ENCODE data around the gene SERINC3. TPM values are rescaled to one million over a fixed set of nuclear protein-coding genes. Genes with fewer than 3 reads are reported as not detected.

Gene SERINC3
- total and polyA plus RNA-seq, 2 of the 13 experiments (the other 11 are each of a cell fraction or from before 2014, with no cell fraction given): 82.0 to 226 TPM

DNA sequence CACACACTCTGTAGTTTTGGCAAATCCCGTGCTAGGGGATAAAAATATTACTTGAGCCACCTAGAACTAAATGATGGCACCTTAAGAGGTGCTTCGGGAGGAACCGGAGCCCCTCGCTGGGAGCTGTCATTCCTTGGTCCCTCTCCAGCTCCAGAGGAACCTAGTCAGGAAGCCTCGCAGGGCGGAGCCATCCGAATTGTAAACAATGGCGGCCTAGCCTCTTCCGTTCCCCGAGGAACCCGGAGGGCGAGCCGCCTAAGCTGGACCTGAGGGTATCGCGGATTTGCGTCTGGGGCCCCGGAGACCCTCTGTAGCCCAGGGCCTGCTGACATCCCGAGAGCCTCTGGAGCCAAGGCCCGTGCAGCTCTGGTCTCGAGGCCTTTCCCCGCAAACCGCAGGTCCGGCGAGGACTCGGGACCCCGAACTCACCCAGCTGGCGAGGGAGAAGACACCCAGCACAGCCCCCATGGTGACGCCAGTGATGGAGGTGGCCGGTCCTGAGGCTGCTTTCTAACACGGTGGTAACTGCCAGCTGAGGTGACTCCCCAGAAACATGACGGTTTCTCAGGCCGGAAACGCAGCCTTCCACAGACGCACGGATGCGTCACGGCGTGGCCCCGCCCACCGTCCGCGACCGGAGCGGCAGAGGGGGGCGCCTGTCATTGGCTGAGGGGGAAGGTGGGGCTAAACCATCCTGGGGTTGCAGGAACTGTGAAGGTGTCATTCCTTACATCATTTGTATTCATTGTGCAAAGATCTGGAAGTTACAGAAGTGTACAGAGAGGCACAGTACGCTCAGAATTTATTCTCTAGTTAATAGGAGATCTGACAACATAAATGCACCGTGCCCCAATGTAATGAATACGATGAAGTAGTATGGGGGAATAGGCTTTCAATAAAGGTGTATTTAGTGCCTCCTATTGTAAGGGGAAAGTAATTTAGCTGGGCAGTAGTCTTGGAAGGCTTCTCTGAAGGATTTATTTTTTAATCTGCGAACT is at the start of gene SERINC3 (continued):
- TF ChIP-seq, protein P1, sequence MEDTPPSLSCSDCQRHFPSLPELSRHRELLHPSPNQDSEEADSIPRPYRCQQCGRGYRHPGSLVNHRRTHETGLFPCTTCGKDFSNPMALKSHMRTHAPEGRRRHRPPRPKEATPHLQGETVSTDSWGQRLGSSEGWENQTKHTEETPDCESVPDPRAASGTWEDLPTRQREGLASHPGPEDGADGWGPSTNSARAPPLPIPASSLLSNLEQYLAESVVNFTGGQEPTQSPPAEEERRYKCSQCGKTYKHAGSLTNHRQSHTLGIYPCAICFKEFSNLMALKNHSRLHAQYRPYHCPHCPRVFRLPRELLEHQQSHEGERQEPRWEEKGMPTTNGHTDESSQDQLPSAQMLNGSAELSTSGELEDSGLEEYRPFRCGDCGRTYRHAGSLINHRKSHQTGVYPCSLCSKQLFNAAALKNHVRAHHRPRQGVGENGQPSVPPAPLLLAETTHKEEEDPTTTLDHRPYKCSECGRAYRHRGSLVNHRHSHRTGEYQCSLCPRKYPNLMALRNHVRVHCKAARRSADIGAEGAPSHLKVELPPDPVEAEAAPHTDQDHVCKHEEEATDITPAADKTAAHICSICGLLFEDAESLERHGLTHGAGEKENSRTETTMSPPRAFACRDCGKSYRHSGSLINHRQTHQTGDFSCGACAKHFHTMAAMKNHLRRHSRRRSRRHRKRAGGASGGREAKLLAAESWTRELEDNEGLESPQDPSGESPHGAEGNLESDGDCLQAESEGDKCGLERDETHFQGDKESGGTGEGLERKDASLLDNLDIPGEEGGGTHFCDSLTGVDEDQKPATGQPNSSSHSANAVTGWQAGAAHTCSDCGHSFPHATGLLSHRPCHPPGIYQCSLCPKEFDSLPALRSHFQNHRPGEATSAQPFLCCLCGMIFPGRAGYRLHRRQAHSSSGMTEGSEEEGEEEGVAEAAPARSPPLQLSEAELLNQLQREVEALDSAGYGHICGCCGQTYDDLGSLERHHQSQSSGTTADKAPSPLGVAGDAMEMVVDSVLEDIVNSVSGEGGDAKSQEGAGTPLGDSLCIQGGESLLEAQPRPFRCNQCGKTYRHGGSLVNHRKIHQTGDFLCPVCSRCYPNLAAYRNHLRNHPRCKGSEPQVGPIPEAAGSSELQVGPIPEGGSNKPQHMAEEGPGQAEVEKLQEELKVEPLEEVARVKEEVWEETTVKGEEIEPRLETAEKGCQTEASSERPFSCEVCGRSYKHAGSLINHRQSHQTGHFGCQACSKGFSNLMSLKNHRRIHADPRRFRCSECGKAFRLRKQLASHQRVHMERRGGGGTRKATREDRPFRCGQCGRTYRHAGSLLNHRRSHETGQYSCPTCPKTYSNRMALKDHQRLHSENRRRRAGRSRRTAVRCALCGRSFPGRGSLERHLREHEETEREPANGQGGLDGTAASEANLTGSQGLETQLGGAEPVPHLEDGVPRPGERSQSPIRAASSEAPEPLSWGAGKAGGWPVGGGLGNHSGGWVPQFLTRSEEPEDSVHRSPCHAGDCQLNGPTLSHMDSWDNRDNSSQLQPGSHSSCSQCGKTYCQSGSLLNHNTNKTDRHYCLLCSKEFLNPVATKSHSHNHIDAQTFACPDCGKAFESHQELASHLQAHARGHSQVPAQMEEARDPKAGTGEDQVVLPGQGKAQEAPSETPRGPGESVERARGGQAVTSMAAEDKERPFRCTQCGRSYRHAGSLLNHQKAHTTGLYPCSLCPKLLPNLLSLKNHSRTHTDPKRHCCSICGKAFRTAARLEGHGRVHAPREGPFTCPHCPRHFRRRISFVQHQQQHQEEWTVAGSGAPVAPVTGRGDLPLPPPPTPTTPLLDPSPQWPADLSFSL (CRISPR knock-in tag; IDR thresholded peaks at IDR 0.05): no peak
- TF ChIP-seq KDM4B (CRISPR knock-in tag; IDR thresholded peaks at IDR 0.05) (no peak; the same call in 1 of the 2 replicates), HES4 (CRISPR knock-in tag; IDR thresholded peaks at IDR 0.05; ENCODE audit: borderline replicate concordance) (peak; percentile 85; the same call in 1 of the 2 replicates), ZNF317 (CRISPR knock-in tag; IDR thresholded peaks at IDR 0.05) (peak; percentile 86), MXD4 (CRISPR knock-in tag; IDR thresholded peaks at IDR 0.05) (peak; percentile 90; the same call in 1 of the 2 replicates), ZNF556 (CRISPR knock-in tag; IDR thresholded peaks at IDR 0.05; ENCODE audit: borderline replicate concordance) (peak; percentile 92), MEIS2 (CRISPR knock-in tag; IDR thresholded peaks at IDR 0.05) (no peak), TBP (CRISPR knock-in tag; IDR thresholded peaks at IDR 0.05) (peak; percentile 87), ESRRA (CRISPR knock-in tag; IDR thresholded peaks at IDR 0.05; ENCODE audit: low read depth) (peak; percentile 81), ZNF451 (CRISPR knock-in tag; IDR thresholded peaks at IDR 0.05) (no peak; the same call in none of the 2 replicates), ZNF225 (CRISPR knock-in tag; IDR thresholded peaks at IDR 0.05) (peak; percentile 94), ZNF644 (CRISPR knock-in tag; IDR thresholded peaks at IDR 0.05; ENCODE audit: low read depth) (no peak; the same call in 1 of the 2 replicates), ETV6 (CRISPR knock-in tag; conservative IDR thresholded peaks at IDR 0.05) (peak; percentile 81)
- TF ChIP-seq, protein P2, sequence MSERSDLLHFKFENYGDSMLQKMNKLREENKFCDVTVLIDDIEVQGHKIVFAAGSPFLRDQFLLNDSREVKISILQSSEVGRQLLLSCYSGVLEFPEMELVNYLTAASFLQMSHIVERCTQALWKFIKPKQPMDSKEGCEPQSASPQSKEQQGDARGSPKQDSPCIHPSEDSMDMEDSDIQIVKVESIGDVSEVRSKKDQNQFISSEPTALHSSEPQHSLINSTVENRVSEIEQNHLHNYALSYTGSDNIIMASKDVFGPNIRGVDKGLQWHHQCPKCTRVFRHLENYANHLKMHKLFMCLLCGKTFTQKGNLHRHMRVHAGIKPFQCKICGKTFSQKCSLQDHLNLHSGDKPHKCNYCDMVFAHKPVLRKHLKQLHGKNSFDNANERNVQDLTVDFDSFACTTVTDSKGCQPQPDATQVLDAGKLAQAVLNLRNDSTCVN (CRISPR knock-in tag; IDR thresholded peaks at IDR 0.05; ENCODE audit: borderline replicate concordance): no peak; the same call in none of the 2 replicates
- TF ChIP-seq, protein P3, sequence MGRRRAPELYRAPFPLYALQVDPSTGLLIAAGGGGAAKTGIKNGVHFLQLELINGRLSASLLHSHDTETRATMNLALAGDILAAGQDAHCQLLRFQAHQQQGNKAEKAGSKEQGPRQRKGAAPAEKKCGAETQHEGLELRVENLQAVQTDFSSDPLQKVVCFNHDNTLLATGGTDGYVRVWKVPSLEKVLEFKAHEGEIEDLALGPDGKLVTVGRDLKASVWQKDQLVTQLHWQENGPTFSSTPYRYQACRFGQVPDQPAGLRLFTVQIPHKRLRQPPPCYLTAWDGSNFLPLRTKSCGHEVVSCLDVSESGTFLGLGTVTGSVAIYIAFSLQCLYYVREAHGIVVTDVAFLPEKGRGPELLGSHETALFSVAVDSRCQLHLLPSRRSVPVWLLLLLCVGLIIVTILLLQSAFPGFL (CRISPR knock-in tag; IDR thresholded peaks at IDR 0.05): no peak; the same call in none of the 2 replicates
- TF ChIP-seq, protein P4, sequence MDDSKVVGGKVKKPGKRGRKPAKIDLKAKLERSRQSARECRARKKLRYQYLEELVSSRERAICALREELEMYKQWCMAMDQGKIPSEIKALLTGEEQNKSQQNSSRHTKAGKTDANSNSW (CRISPR knock-in tag; IDR thresholded peaks at IDR 0.05; ENCODE audit: borderline replicate concordance): peak; percentile 70
